ENCODE measurements around the gene TCTA. TPM values are rescaled to one million over a fixed set of nuclear protein-coding genes. Genes with fewer than 3 reads are reported as not detected.
"Not testable (repeated sequence)": the region's sequence is repeated elsewhere in the genome, so short reads cannot be mapped to it uniquely, and the experiment has no call there.

The TCTA gene
- total and polyA plus RNA-seq, 3 experiments from 2014 or later, result 21.3 to 38.4 (median 23.2) TPM

GRCh38 chr3:49385617-49386016 is 26.6 kb upstream of the TCTA start:
- Mint-ChIP-seq H3K4me3 (peak overlapping the region in 1 of 7 donors; percentile 26), H3K4me1 (peaks cover 44 to 81% (median 57%) of the 10 kb centered on the region in 3 donors), H3K9me3 (no peaks in the 10 kb centered on the region), H3K36me3 (peaks cover 0 to 26% (median 0%) of the 10 kb centered on the region in 3 donors), H3K27me3 (peaks cover 0 to 2% of the 10 kb centered on the region in 2 donors), H3K27ac (peak overlapping the region in 4 of 8 donors; percentile 34 to 85 (median 48))
- POLR2A ChIA-PET, result no interaction called here
- CTCF ChIA-PET, result interaction anchor here (1.0 kb wide), 1 partner anchor 9 kb away, joined by 3 read pairs; no protein-coding TSS in a partner anchor
- H3K9me3 ChIP-seq (ENCODE audit: low read length), result no peaks in the 10 kb centered on the region
- peaks cover 51% of the 10 kb centered on the region for H3K4me1 ChIP-seq (ENCODE audit: insufficient read depth, low read length)
- no peaks in the 10 kb centered on the region for H3K27me3 ChIP-seq (ENCODE audit: insufficient read depth, low read length, poor library complexity, severe bottlenecking)
- no peaks in the 10 kb centered on the region for H3K36me3 ChIP-seq (ENCODE audit: insufficient read depth, low read length)
- no peak for DNase-seq
- no peak overlapping the region for H3K4me3 ChIP-seq (ENCODE audit: low read length)
- H3K27ac ChIP-seq (ENCODE audit: low read depth, low read length), result no peak overlapping the region

DNA sequence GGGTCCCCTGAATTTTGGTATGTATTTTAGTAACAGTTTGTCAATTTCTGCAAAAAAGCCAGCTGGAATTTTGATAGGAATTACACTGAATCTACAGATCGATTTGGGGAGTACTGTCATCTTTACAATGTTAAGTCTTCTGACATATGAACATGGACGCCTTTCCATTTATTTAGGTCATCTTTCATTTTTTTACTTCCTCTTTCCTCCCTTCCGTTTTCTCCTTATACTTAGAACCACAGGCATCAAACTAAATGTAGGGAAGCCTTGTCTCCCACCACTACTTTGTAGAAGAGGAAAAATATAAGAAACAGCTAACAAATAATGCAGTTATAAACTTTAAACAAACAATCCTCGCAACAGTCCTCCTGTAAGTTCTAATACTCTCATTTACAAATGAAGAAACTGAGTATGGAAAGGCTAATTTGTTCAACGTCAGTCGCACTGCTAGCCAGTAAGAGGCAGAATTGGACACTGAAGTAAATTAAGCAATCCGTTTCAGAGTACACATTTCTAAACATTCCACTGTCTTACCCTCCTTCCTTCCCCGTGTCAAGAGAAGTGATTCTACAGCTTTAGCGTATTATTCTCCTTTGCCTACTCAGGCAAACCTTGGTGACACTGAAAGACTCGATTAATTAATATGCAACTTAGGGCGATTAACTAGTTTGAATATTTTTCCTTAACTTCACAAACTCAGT is 26.0 kb upstream of the TCTA start:
- H3K27me3 Mint-ChIP-seq, result peaks cover 0 to 2% of the 10 kb centered on the region in 2 donors
- H3K27me3 ChIP-seq (ENCODE audit: insufficient read depth, low read length, poor library complexity, severe bottlenecking), result no peaks in the 10 kb centered on the region
- no peak overlapping the region for H3K27ac ChIP-seq (ENCODE audit: low read depth, low read length)
- peak overlapping the region in 6 of 8 donors; percentile 17 to 85 (median 74) for H3K27ac Mint-ChIP-seq
- H3K9me3 Mint-ChIP-seq, result no peaks in the 10 kb centered on the region
- peaks cover 45 to 78% (median 54%) of the 10 kb centered on the region in 3 donors for H3K4me1 Mint-ChIP-seq
- DNase-seq, result no peak
- H3K4me3 ChIP-seq (ENCODE audit: low read length), result no peak overlapping the region
- ChIA-PET POLR2A (no interaction called here), CTCF (interaction anchor here (1.0 kb wide), 1 partner anchor 8 kb away, joined by 3 read pairs; no protein-coding TSS in a partner anchor)
- H3K9me3 ChIP-seq (ENCODE audit: low read length), result no peaks in the 10 kb centered on the region
- peaks cover 0 to 26% (median 0%) of the 10 kb centered on the region in 3 donors for H3K36me3 Mint-ChIP-seq
- peaks cover 51% of the 10 kb centered on the region for H3K4me1 ChIP-seq (ENCODE audit: insufficient read depth, low read length)
- peak overlapping the region in 5 of 7 donors; percentile 3 to 75 (median 62) for H3K4me3 Mint-ChIP-seq
- H3K36me3 ChIP-seq (ENCODE audit: insufficient read depth, low read length), result no peaks in the 10 kb centered on the region

DNA sequence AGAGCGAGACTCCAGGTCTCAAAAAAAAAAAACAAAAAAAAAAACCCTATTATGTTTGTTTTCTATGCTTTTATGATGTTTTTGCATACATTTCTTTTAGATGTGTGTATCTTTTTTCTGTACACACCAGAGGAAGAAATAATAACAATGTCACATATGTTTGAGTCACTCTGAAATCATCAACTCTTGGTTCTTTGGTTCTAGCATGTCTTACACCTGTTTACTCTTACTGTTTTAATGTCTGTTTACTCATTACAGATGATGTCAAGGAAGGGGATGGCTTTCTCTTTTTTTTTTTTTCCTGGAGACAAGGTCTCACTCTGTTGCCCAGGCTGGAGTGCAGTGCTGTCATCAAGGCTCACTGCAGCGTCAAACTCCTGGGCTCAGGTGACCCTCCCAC is 24.5 kb upstream of the TCTA start:
- ChIA-PET CTCF (no interaction called here), POLR2A (no interaction called here)
- no peaks in the 10 kb centered on the region for H3K9me3 ChIP-seq (ENCODE audit: low read length)
- Mint-ChIP-seq H3K4me1 (peaks cover 52 to 72% (median 58%) of the 10 kb centered on the region in 3 donors), H3K27ac (peak overlapping the region in 7 of 8 donors; percentile 13 to 84 (median 51)), H3K27me3 (peaks cover 0 to 2% of the 10 kb centered on the region in 2 donors), H3K36me3 (peaks cover 0 to 29% (median 0%) of the 10 kb centered on the region in 3 donors), H3K4me3 (peak overlapping the region in 2 of 7 donors; percentile 10 to 54), H3K9me3 (no peaks in the 10 kb centered on the region)
- no peak overlapping the region for H3K27ac ChIP-seq (ENCODE audit: low read depth, low read length)
- no peaks in the 10 kb centered on the region for H3K27me3 ChIP-seq (ENCODE audit: insufficient read depth, low read length, poor library complexity, severe bottlenecking)
- H3K4me3 ChIP-seq (ENCODE audit: low read length), result no peak overlapping the region
- H3K36me3 ChIP-seq (ENCODE audit: insufficient read depth, low read length), result no peaks in the 10 kb centered on the region
- DNase-seq, result no peak
- H3K4me1 ChIP-seq (ENCODE audit: insufficient read depth, low read length), result peaks cover 46% of the 10 kb centered on the region

- H3K4me1 ChIP-seq (ENCODE audit: insufficient read depth, low read length), result peaks cover 46% of the 10 kb centered on the region
Observed at GRCh38 chr3:49388289-49388820, 23.9 kb upstream of the TCTA start.

DNA sequence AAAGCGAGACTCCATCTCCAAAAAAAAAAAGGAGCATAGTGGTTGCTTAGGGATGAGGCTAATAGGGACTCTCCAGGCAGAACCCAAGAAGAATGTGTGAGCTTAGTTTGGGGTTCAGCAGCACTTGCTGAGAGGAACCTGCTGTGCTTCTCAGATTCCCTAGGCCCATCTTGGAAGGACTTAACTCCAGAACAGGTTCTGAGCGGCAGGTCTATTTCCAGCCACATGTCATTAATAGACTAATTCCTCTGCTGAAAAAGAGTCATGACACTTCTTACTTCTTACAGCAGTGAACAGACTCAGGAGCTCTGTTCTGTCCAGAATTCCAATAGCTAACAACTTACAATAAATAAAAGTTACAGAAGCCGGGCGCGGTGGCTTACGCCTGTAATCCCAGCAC is 22.9 kb upstream of the TCTA start:
- ChIA-PET POLR2A (interaction anchor here (0.6 kb wide), 1 partner anchor 462 kb away, joined by 3 read pairs; no protein-coding TSS in a partner anchor), CTCF (interaction anchor here (0.9 kb wide), 1 partner anchor 13 kb away, joined by 3 read pairs; no protein-coding TSS in a partner anchor)
- Mint-ChIP-seq H3K27me3 (no peaks in the 10 kb centered on the region), H3K4me3 (peak overlapping the region in 1 of 7 donors; percentile 54), H3K4me1 (peaks cover 50 to 67% (median 56%) of the 10 kb centered on the region in 3 donors), H3K9me3 (no peaks in the 10 kb centered on the region), H3K36me3 (peaks cover 0 to 32% (median 0%) of the 10 kb centered on the region in 3 donors), H3K27ac (no peak overlapping the region)
- DNase-seq, result no peak
- H3K27me3 ChIP-seq (ENCODE audit: insufficient read depth, low read length, poor library complexity, severe bottlenecking), result no peaks in the 10 kb centered on the region
- no peak overlapping the region for H3K27ac ChIP-seq (ENCODE audit: low read depth, low read length)
- H3K4me1 ChIP-seq (ENCODE audit: insufficient read depth, low read length), result peaks cover 46% of the 10 kb centered on the region
- H3K9me3 ChIP-seq (ENCODE audit: low read length), result no peaks in the 10 kb centered on the region
- no peak overlapping the region for H3K4me3 ChIP-seq (ENCODE audit: low read length)
- H3K36me3 ChIP-seq (ENCODE audit: insufficient read depth, low read length), result no peaks in the 10 kb centered on the region

More at GRCh38 chr3:49388289-49388820, 23.9 kb upstream of the TCTA start:
- Mint-ChIP-seq H3K27ac (peak overlapping the region in 6 of 8 donors; percentile 5 to 76 (median 19)), H3K4me3 (peak overlapping the region in 2 of 7 donors; percentile 1 to 24), H3K4me1 (peaks cover 54 to 72% (median 60%) of the 10 kb centered on the region in 3 donors), H3K36me3 (peaks cover 0 to 32% (median 0%) of the 10 kb centered on the region in 3 donors), H3K27me3 (peaks cover 0 to 2% of the 10 kb centered on the region in 2 donors), H3K9me3 (no peaks in the 10 kb centered on the region)
- Histone ChIP-seq H3K4me3 (ENCODE audit: low read length) (no peak overlapping the region), H3K36me3 (ENCODE audit: insufficient read depth, low read length) (no peaks in the 10 kb centered on the region), H3K27ac (ENCODE audit: low read depth, low read length) (no peak overlapping the region), H3K27me3 (ENCODE audit: insufficient read depth, low read length, poor library complexity, severe bottlenecking) (no peaks in the 10 kb centered on the region), H3K9me3 (ENCODE audit: low read length) (no peaks in the 10 kb centered on the region)
- DNase-seq, result no peak
- ChIA-PET POLR2A (no interaction called here), CTCF (no interaction called here)

- Mint-ChIP-seq H3K27ac (peak overlapping the region in 2 of 8 donors; percentile 9 to 47), H3K36me3 (peaks cover 0 to 46% (median 0%) of the 10 kb centered on the region in 3 donors), H3K4me1 (peaks cover 52 to 70% (median 56%) of the 10 kb centered on the region in 3 donors)
- H3K9me3 Mint-ChIP-seq; H3K36me3 ChIP-seq (ENCODE audit: insufficient read depth, low read length); H3K27me3 Mint-ChIP-seq; DNase-seq; H3K4me3 ChIP-seq (ENCODE audit: low read length); CTCF ChIA-PET; H3K27ac ChIP-seq (ENCODE audit: low read depth, low read length); H3K4me3 Mint-ChIP-seq; H3K27me3 ChIP-seq (ENCODE audit: insufficient read depth, low read length, poor library complexity, severe bottlenecking); H3K9me3 ChIP-seq (ENCODE audit: low read length): not testable (repeated sequence)
- H3K4me1 ChIP-seq (ENCODE audit: insufficient read depth, low read length), result peaks cover 43% of the 10 kb centered on the region
- POLR2A ChIA-PET, result interaction anchor here (0.7 kb wide), 1 partner anchor 12 kb away, joined by 5 read pairs; no protein-coding TSS in a partner anchor
Observed at GRCh38 chr3:49391310-49391709, 20.9 kb upstream of the TCTA start.

- Histone ChIP-seq H3K36me3 (ENCODE audit: insufficient read depth, low read length) (no peaks in the 10 kb centered on the region), H3K27me3 (ENCODE audit: insufficient read depth, low read length, poor library complexity, severe bottlenecking) (no peaks in the 10 kb centered on the region), H3K4me1 (ENCODE audit: insufficient read depth, low read length) (peaks cover 63% of the 10 kb centered on the region), H3K4me3 (ENCODE audit: low read length) (no peak overlapping the region), H3K9me3 (ENCODE audit: low read length) (no peaks in the 10 kb centered on the region), H3K27ac (ENCODE audit: low read depth, low read length) (no peak overlapping the region)
- H3K36me3 Mint-ChIP-seq, result peaks cover 0 to 63% (median 4%) of the 10 kb centered on the region in 3 donors
- peak overlapping the region in 3 of 7 donors; percentile 1 to 12 (median 1) for H3K4me3 Mint-ChIP-seq
- DNase-seq, result no peak
- H3K4me1 Mint-ChIP-seq, result peaks cover 67 to 86% (median 80%) of the 10 kb centered on the region in 3 donors
- CTCF ChIA-PET, result interaction anchor here (1.6 kb wide), 1 partner anchor 57 kb away, joined by 4 read pairs; the partner anchor contains the start of gene USP4
- H3K27me3 Mint-ChIP-seq, result no peaks in the 10 kb centered on the region
- H3K27ac Mint-ChIP-seq, result peak overlapping the region in 6 of 8 donors; percentile 19 to 58 (median 28)
- POLR2A ChIA-PET, result no interaction called here
- no peaks in the 10 kb centered on the region for H3K9me3 Mint-ChIP-seq
Observed at GRCh38 chr3:49397470-49397869, 14.8 kb upstream of the TCTA start.

- peaks cover 61 to 85% (median 77%) of the 10 kb centered on the region in 3 donors for H3K4me1 Mint-ChIP-seq
- H3K27ac Mint-ChIP-seq, result peak overlapping the region in 5 of 8 donors; percentile 15 to 91 (median 40)
- Histone ChIP-seq H3K27ac (ENCODE audit: low read depth, low read length) (no peak overlapping the region), H3K4me1 (ENCODE audit: insufficient read depth, low read length) (peaks cover 59% of the 10 kb centered on the region), H3K9me3 (ENCODE audit: low read length) (no peaks in the 10 kb centered on the region), H3K27me3 (ENCODE audit: insufficient read depth, low read length, poor library complexity, severe bottlenecking) (no peaks in the 10 kb centered on the region), H3K36me3 (ENCODE audit: insufficient read depth, low read length) (no peaks in the 10 kb centered on the region), H3K4me3 (ENCODE audit: low read length) (no peak overlapping the region)
- peaks cover 0 to 60% (median 4%) of the 10 kb centered on the region in 3 donors for H3K36me3 Mint-ChIP-seq
- ChIA-PET CTCF (interaction anchor here (0.6 to 1.2 kb wide), 2 partner anchors 11 to 59 kb away, joined by 4 to 6 read pairs; partner anchors contain the start of gene USP4), POLR2A (no interaction called here)
- peak overlapping the region in 2 of 7 donors; percentile 24 to 52 for H3K4me3 Mint-ChIP-seq
- H3K9me3 Mint-ChIP-seq, result no peaks in the 10 kb centered on the region
- DNase-seq, result no peak
- H3K27me3 Mint-ChIP-seq, result no peaks in the 10 kb centered on the region
Observed at GRCh38 chr3:49399461-49399860, 12.8 kb upstream of the TCTA start.
